Lung (tissue), 12 donors: ENCODE results near the gene RARS1. TPM values are rescaled to one million over a fixed set of nuclear protein-coding genes. Genes with fewer than 3 reads are reported as not detected.

ENCODE experiments used
- ATAC-seq: fragments of 200-7000 bp; cut with Tn5 transposase; one replicate; pipeline ENCODE4 v1.9.1; 2020; ENCODE audit warnings: moderate number of reproducible peaks; ENCODE audit not compliant: insufficient read depth, low FRiP score
- DNase-seq, 3 donors: peaks; one replicate each; pipeline ENCODE4 v3.0.0-alpha.2; 2013 to 2017
- H3K27ac ChIP-seq, 2 donors: one replicate each; pipeline ENCODE4 v1.5.1; 2013; ENCODE audit warnings: mild to moderate bottlenecking in 2 of 2, moderate library complexity in 2 of 2, control low read depth in 1 of 2, inconsistent platforms in 1 of 2, low read depth in 1 of 2, low read length in 1 of 2
- H3K27me3 ChIP-seq, 3 donors: one replicate each; pipeline ENCODE4 v1.5.1; 2013; ENCODE audit warnings: low read length in 2 of 3; ENCODE audit not compliant: control insufficient read depth in 3 of 3, insufficient read depth in 3 of 3
- H3K36me3 ChIP-seq, 4 donors: one replicate each; pipeline ENCODE4 v1.5.1; 2013; ENCODE audit warnings: low read length in 4 of 4, mild to moderate bottlenecking in 1 of 4, moderate library complexity in 1 of 4; ENCODE audit not compliant: control insufficient read depth in 4 of 4, insufficient read depth in 4 of 4
- H3K4me1 ChIP-seq, 5 donors: one replicate each; pipeline ENCODE4 v1.5.1; 2013; ENCODE audit warnings: low read length in 5 of 5, mild to moderate bottlenecking in 2 of 5, moderate library complexity in 1 of 5; ENCODE audit not compliant: control insufficient read depth in 5 of 5, insufficient read depth in 5 of 5
- H3K4me3 ChIP-seq: one replicate; pipeline ENCODE4 v1.5.1; 2013; ENCODE audit warnings: mild to moderate bottlenecking, control low read depth, moderate library complexity
- H3K9ac ChIP-seq, 2 donors: one replicate each; pipeline ENCODE4 v1.5.1; 2013; ENCODE audit warnings: low read length in 2 of 2, control low read depth in 1 of 2; ENCODE audit not compliant: insufficient read depth in 1 of 2
- H3K9me3 ChIP-seq, 4 donors: one replicate each; pipeline ENCODE4 v1.5.1; 2013; ENCODE audit warnings: low read length in 3 of 4, mild to moderate bottlenecking in 1 of 4, moderate library complexity in 1 of 4; ENCODE audit not compliant: control insufficient read depth in 4 of 4, insufficient read depth in 3 of 4
- WGBS, 2 donors: extraction: QIAGEN DNeasy Blood & Tissue Kit; methylation state at CpG; one replicate each; pipeline ENCODE4 v1.1.7; 2013; 5-methylcytosine and 5-hydroxymethylcytosine counted together
- polyA plus RNA-seq, 2 donors: library from polyadenylated mRNA; stranded (reverse); fragments of 200-250 nt; gene quantifications; one replicate each; pipeline ENCODE4 v1.2.1, GENCODE V29; 2013
- total RNA-seq, 2 donors: library from RNA; depleted of rRNA in 1 of 2; stranded (reverse); fragments of >200 nt in 1 of 2; gene quantifications; one replicate each; pipeline ENCODE4 v1.2.1, GENCODE V29; 2014 to 2021
- TF ChIP-seq, protein P1 (sequence below): IDR thresholded peaks from 2 replicates; pipeline ENCODE4 v1.5.1; 2012; ENCODE audit warnings: mild to moderate bottlenecking; ENCODE audit errors: control extremely low read depth, extremely low read depth
- donor health status: control.
- donor health status: control.
- donor health status: Bipolar disorder and iron deficiency.
- donor health status: healthy.
- donor health status: DM: yes; HTN: yes; CAD: no.

Gene RARS1
- total and polyA plus RNA-seq, 4 donors, result 28.5 to 116 (median 47.7) TPM

- Histone ChIP-seq H3K4me1 (peaks cover 0 to 8% (median 4%) of the 10 kb centered on the region in 5 donors), H3K9me3 (peaks cover 0 to 9% (median 0%) of the 10 kb centered on the region in 4 donors), H3K27me3 (peaks cover 0 to 12% (median 12%) of the 10 kb centered on the region in 3 donors), H3K27ac (no peak overlapping the region), H3K36me3 (peaks cover 0 to 7% (median 0%) of the 10 kb centered on the region in 4 donors), H3K4me3 (no peak overlapping the region), H3K9ac (no peak overlapping the region)
- DNase-seq (no peak), ATAC-seq (no peak)
- TF ChIP-seq, protein P1, sequence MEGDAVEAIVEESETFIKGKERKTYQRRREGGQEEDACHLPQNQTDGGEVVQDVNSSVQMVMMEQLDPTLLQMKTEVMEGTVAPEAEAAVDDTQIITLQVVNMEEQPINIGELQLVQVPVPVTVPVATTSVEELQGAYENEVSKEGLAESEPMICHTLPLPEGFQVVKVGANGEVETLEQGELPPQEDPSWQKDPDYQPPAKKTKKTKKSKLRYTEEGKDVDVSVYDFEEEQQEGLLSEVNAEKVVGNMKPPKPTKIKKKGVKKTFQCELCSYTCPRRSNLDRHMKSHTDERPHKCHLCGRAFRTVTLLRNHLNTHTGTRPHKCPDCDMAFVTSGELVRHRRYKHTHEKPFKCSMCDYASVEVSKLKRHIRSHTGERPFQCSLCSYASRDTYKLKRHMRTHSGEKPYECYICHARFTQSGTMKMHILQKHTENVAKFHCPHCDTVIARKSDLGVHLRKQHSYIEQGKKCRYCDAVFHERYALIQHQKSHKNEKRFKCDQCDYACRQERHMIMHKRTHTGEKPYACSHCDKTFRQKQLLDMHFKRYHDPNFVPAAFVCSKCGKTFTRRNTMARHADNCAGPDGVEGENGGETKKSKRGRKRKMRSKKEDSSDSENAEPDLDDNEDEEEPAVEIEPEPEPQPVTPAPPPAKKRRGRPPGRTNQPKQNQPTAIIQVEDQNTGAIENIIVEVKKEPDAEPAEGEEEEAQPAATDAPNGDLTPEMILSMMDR, result no peak
- WGBS, 2 donors, result 71 to 85% methylated on average over 2 of the region's 2 CpGs
These were observed 39.6 kb downstream of the RARS1 start for GRCh38 chr5:168525856-168526255.

DNA sequence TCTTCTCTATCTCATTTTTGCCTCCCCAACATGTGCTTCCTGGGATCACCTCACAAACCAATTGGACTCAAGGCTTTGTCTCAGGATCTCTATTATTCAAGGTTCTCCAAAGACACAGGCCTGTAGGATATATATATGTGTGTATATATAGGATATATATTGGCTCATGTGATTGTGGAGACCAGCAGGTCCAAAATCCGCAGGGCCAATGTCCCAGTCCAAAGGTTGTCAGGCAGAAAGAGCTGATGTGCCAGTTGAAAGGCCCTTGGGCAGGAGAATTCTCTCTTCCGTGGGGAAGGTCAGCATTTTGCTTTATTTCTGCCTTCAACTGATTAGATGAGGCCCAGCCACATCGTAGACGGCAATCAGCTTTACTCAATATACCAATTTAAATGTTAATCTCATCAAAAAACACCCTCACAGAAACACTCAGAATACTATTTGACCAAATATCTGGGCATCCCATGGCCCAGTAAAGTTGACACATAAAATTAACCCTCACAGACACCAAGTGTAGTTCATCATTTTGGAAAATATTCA lies 41.6 kb downstream of the RARS1 start:
- DNase-seq, result no peak
- H3K27me3 ChIP-seq, result peaks cover 0 to 12% (median 12%) of the 10 kb centered on the region in 3 donors
- H3K36me3 ChIP-seq, result peaks cover 0 to 3% (median 0%) of the 10 kb centered on the region in 4 donors
- TF ChIP-seq, protein P1, result no peak
- 85 to 90% methylated on average over 4 of the region's 4 CpGs for WGBS, 2 donors
- H3K4me3 ChIP-seq, result no peak overlapping the region
- ATAC-seq, result no peak
- H3K9me3 ChIP-seq, result peaks cover 0 to 9% (median 0%) of the 10 kb centered on the region in 4 donors
- no peak overlapping the region for H3K27ac ChIP-seq
- peaks cover 0 to 8% (median 4%) of the 10 kb centered on the region in 5 donors for H3K4me1 ChIP-seq
- no peak overlapping the region for H3K9ac ChIP-seq

- Histone ChIP-seq H3K27ac (no peak within 1 kb of the TSS), H3K9ac (no peak within 1 kb of the TSS), H3K36me3 (no peaks in the 10 kb centered on the region), H3K4me3 (peak within 1 kb of the TSS; percentile 27), H3K27me3 (peaks cover 0 to 12% (median 12%) of the 10 kb centered on the region in 3 donors), H3K9me3 (peaks cover 0 to 9% (median 0%) of the 10 kb centered on the region in 4 donors), H3K4me1 (peaks cover 0 to 8% (median 4%) of the 10 kb centered on the region in 5 donors)
- no peak for ATAC-seq
- WGBS, 2 donors, result 14 to 16% methylated on average over 32 to 38 of the region's 38 CpGs
- DNase-seq, result peak; percentile 73 to 79 (median 76)
- TF ChIP-seq, protein P1, result no peak
These were observed 42.5 kb downstream of the RARS1 start, which contains the start of gene FBLL1 for GRCh38 chr5:168528521-168529373. FBLL1 (plus strand) TSS chr5:168529305; CDS start chr5:168529505, 200 bp downstream.
